22Rv1 (cell line): ENCODE measurements around the gene LYL1.

ENCODE experiments used
- ZFX ChIP-seq: fragments of 450-650 bp; IDR thresholded peaks from 2 replicates; pipeline ENCODE4 v1.6.1; 2017; ENCODE audit warnings: antibody characterized with exemption, borderline replicate concordance
- TF ChIP-seq, protein P1 (sequence below): fragments of 450-650 bp; IDR thresholded peaks from 2 replicates; pipeline ENCODE4 v1.5.1; 2017; ENCODE audit warnings: mild to moderate bottlenecking

GRCh38 chr19:13135068-13136062 lies 32.7 kb upstream of the LYL1 start:
- TF ChIP-seq, protein P1, sequence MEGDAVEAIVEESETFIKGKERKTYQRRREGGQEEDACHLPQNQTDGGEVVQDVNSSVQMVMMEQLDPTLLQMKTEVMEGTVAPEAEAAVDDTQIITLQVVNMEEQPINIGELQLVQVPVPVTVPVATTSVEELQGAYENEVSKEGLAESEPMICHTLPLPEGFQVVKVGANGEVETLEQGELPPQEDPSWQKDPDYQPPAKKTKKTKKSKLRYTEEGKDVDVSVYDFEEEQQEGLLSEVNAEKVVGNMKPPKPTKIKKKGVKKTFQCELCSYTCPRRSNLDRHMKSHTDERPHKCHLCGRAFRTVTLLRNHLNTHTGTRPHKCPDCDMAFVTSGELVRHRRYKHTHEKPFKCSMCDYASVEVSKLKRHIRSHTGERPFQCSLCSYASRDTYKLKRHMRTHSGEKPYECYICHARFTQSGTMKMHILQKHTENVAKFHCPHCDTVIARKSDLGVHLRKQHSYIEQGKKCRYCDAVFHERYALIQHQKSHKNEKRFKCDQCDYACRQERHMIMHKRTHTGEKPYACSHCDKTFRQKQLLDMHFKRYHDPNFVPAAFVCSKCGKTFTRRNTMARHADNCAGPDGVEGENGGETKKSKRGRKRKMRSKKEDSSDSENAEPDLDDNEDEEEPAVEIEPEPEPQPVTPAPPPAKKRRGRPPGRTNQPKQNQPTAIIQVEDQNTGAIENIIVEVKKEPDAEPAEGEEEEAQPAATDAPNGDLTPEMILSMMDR: no peak
- TF ChIP-seq ZFX: no peak
